Nephron progenitor cell (in vitro differentiated cells): Measurements from ENCODE around the gene DLG5.
A peak's percentile ranks its signal among the peaks of the same experiment; 100 is the strongest.

Source experiments
- DNase-seq: peaks from one replicate; pipeline ENCODE4 v3.0.0; 2021
- H3K27ac Mint-ChIP-seq: 2 replicates; pipeline ENCODE4 v1.8.0; 2021; ENCODE audit warnings: mild to moderate bottlenecking, moderate library complexity, mixed read lengths
- H3K27me3 Mint-ChIP-seq: 2 replicates; pipeline ENCODE4 v1.8.0; 2021; ENCODE audit warnings: mild to moderate bottlenecking, low read depth, mixed read lengths; ENCODE audit not compliant: poor library complexity
- H3K36me3 Mint-ChIP-seq: 2 replicates; pipeline ENCODE4 v1.8.0; 2021; ENCODE audit warnings: low read depth, mixed read lengths
- H3K4me1 Mint-ChIP-seq: 2 replicates; pipeline ENCODE4 v1.8.0; 2021; ENCODE audit warnings: mixed read lengths
- H3K4me3 Mint-ChIP-seq: 2 replicates; pipeline ENCODE4 v1.8.0; 2021; ENCODE audit warnings: mild to moderate bottlenecking, moderate library complexity, mixed read lengths
- H3K9me3 Mint-ChIP-seq: 2 replicates; pipeline ENCODE4 v1.8.0; 2021; ENCODE audit warnings: mild to moderate bottlenecking, moderate library complexity, mixed read lengths
- TF ChIP-seq, protein P1 (sequence below): fragments of 200-600 bp; sonication (generic); IDR thresholded peaks from 2 replicates; pipeline ENCODE4 v1.5.0; 2021; ENCODE audit warnings: antibody characterized with exemption

The DLG5 gene

DNA sequence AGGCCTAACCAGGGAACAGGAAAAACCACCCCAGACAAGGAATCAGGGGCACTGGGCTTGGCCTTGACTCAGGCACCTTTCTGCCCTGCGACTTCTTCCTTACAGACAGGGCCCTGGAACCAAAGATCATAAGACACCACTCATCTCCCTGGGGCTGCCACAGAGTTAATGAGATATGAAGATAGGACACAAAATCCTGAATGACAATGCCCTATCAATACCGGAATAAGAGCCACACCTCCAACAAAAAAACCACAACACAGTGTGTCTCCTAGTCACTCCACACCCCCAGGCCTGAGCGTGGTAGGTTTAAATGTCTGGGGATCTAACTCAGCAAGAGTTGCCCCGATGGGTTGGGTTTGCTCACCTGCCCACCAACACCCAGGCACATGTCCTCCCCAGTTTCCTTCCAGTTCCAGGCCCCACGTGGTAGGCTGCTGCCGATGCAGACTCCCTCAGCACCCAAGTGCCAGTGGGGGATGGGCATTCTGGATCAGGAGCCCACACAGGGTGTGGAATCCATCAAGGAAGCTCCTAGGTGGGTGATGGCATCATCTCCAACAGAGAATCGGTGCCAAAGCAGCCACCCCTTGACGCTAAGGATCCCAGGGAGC is 3.9 kb downstream of the DLG5 start:
- peaks cover 76% of the 10 kb centered on the region for H3K4me1 Mint-ChIP-seq
- no peak overlapping the region for H3K4me3 Mint-ChIP-seq

DNA sequence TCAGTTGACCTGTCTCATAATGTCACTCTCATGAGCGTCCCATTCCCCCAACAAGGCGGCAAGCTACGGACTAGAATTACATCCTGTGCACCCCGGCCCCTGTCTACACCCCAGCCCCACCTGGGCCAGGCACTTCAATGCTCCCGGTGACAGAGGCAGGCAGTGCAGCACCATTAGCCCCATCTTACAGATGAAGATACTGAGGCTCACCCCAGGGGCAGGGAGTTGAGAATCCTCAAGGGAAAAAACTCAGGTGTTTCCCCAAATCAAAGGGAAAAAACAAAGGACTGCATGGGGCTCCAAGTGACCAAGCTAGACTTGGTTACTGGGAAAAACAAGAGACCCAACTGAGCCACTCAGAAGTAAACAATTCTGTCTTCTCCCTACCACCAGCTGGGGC is 4.5 kb downstream of the DLG5 start:
- peaks cover 70% of the 10 kb centered on the region for H3K4me1 Mint-ChIP-seq
- DNase-seq, result no peak
- no peaks in the 10 kb centered on the region for H3K9me3 Mint-ChIP-seq
- H3K27me3 Mint-ChIP-seq, result no peaks in the 10 kb centered on the region
- H3K27ac Mint-ChIP-seq, result no peak overlapping the region
- H3K36me3 Mint-ChIP-seq, result peaks cover 20% of the 10 kb centered on the region
- H3K4me3 Mint-ChIP-seq, result no peak overlapping the region
- TF ChIP-seq, protein P1, sequence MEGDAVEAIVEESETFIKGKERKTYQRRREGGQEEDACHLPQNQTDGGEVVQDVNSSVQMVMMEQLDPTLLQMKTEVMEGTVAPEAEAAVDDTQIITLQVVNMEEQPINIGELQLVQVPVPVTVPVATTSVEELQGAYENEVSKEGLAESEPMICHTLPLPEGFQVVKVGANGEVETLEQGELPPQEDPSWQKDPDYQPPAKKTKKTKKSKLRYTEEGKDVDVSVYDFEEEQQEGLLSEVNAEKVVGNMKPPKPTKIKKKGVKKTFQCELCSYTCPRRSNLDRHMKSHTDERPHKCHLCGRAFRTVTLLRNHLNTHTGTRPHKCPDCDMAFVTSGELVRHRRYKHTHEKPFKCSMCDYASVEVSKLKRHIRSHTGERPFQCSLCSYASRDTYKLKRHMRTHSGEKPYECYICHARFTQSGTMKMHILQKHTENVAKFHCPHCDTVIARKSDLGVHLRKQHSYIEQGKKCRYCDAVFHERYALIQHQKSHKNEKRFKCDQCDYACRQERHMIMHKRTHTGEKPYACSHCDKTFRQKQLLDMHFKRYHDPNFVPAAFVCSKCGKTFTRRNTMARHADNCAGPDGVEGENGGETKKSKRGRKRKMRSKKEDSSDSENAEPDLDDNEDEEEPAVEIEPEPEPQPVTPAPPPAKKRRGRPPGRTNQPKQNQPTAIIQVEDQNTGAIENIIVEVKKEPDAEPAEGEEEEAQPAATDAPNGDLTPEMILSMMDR, result no peak

More for the DNA sequence above, 3.9 kb downstream of the DLG5 start:
- TF ChIP-seq, protein P1, result no peak
- DNase-seq, result no peak
- H3K9me3 Mint-ChIP-seq, result no peaks in the 10 kb centered on the region
- H3K27me3 Mint-ChIP-seq, result peaks cover 4% of the 10 kb centered on the region
- H3K27ac Mint-ChIP-seq, result no peak overlapping the region
- H3K36me3 Mint-ChIP-seq, result peaks cover 14% of the 10 kb centered on the region

- DNase-seq, result no peak
- TF ChIP-seq, protein P1, result no peak
- no peaks in the 10 kb centered on the region for H3K9me3 Mint-ChIP-seq
- H3K4me3 Mint-ChIP-seq, result no peak overlapping the region
- H3K36me3 Mint-ChIP-seq, result peaks cover 23% of the 10 kb centered on the region
- H3K4me1 Mint-ChIP-seq, result peaks cover 70% of the 10 kb centered on the region
- H3K27ac Mint-ChIP-seq, result peak overlapping the region; percentile 92
- no peaks in the 10 kb centered on the region for H3K27me3 Mint-ChIP-seq
These were observed 5.2 kb downstream of the DLG5 start for GRCh38 chr10:77921395-77921794.

DNA sequence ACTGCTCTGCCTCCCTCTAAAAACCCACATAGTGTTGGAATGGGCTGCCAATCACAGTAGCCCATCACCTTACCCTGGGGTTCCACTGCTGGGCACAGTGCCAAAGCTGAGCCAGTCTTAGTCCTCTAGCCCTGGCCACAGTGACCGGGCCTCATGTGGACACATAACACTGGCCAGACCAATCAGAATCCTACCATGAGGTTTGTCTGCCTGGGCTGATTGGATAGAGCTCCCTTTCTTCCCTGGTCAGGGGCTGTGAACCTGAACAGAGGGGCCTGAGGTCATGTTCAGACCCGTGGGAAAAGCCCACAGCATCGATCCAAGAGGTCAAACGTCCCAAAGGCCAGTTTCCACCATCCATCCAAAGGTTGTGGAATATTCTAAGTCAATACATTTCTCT is 6.1 kb downstream of the DLG5 start:
- H3K27ac Mint-ChIP-seq, result peak overlapping the region; percentile 92
- no peak for DNase-seq
- no peaks in the 10 kb centered on the region for H3K9me3 Mint-ChIP-seq
- peaks cover 23% of the 10 kb centered on the region for H3K36me3 Mint-ChIP-seq
- H3K4me1 Mint-ChIP-seq, result peaks cover 69% of the 10 kb centered on the region
- H3K4me3 Mint-ChIP-seq, result no peak overlapping the region
- TF ChIP-seq, protein P1, result no peak
- no peaks in the 10 kb centered on the region for H3K27me3 Mint-ChIP-seq

GRCh38 chr10:77919713-77920108 is 6.8 kb downstream of the DLG5 start:
- no peaks in the 10 kb centered on the region for H3K9me3 Mint-ChIP-seq
- H3K36me3 Mint-ChIP-seq, result peaks cover 23% of the 10 kb centered on the region
- H3K4me3 Mint-ChIP-seq, result no peak overlapping the region
- H3K27me3 Mint-ChIP-seq, result no peaks in the 10 kb centered on the region
- no peak for DNase-seq
- TF ChIP-seq, protein P1, result no peak
- H3K27ac Mint-ChIP-seq, result peak overlapping the region; percentile 60
- H3K4me1 Mint-ChIP-seq, result peaks cover 65% of the 10 kb centered on the region
